SK-N-SH (cell line): Measurements from ENCODE around the gene ZNF90.

ENCODE experiments used
- EP300 ChIP-seq, 2 experiments: IDR thresholded peaks; 2 replicates each; pipeline versions ENCODE4 v1.4.0 to v1.6.1; 2012; ENCODE audit warnings: borderline replicate concordance in 1 of 2, low read depth in 1 of 2, low read length in 1 of 2
- FOXJ3 ChIP-seq: sonication (generic); formaldehyde crosslinking; IDR thresholded peaks from 2 replicates; pipeline ENCODE4 v1.5.1; 2020; ENCODE audit warnings: mild to moderate bottlenecking, missing genetic modification reagents
- FOXM1 ChIP-seq: IDR thresholded peaks from 2 replicates; pipeline ENCODE4 v1.4.0; 2012; ENCODE audit warnings: low read depth, mild to moderate bottlenecking
- MEF2A ChIP-seq: IDR thresholded peaks from 2 replicates; pipeline ENCODE4 v1.4.0; 2012; ENCODE audit warnings: low read depth, borderline replicate concordance
- POLR2AphosphoS5 ChIP-seq: IDR thresholded peaks from 2 replicates; pipeline ENCODE4 v1.6.1; 2012; ENCODE audit warnings: low read depth, low read length
- TCF12 ChIP-seq: IDR thresholded peaks from 2 replicates; pipeline ENCODE4 v1.4.0; 2012
- TF ChIP-seq, protein P1 (sequence below): fragments of 200-600 bp; sonication (generic); IDR thresholded peaks from 2 replicates; pipeline ENCODE4 v1.6.1; 2017; ENCODE audit warnings: antibody characterized with exemption, mild to moderate bottlenecking, moderate library complexity
- TF ChIP-seq, protein P2 (sequence below): IDR thresholded peaks from 2 replicates; pipeline ENCODE4 v1.6.1; 2012; ENCODE audit warnings: mild to moderate bottlenecking, low read depth, low read length, moderate library complexity

DNA sequence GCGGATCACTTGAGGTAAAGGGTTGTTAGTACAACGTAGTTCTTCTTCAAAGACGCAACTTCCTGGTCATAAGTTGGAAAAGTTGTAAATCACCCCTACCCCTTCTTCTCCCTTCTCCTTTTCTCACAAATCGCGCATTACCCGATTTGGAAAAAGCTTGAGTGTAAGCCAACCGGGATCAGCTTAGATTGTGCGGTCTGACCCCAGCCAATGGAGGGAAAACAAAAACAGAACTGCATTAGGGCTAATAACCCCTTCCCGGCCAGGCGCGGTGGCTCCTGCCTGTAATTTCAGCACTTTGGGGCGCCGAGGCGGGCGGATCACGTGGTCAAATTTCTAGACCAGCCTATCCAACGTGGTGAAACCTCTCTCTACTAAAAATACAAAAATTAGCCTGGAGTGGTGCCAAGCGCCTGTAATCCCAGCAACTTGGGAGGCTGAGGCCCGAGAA lies 806 bp downstream of the ZNF90 start:
- TF ChIP-seq, protein P1, sequence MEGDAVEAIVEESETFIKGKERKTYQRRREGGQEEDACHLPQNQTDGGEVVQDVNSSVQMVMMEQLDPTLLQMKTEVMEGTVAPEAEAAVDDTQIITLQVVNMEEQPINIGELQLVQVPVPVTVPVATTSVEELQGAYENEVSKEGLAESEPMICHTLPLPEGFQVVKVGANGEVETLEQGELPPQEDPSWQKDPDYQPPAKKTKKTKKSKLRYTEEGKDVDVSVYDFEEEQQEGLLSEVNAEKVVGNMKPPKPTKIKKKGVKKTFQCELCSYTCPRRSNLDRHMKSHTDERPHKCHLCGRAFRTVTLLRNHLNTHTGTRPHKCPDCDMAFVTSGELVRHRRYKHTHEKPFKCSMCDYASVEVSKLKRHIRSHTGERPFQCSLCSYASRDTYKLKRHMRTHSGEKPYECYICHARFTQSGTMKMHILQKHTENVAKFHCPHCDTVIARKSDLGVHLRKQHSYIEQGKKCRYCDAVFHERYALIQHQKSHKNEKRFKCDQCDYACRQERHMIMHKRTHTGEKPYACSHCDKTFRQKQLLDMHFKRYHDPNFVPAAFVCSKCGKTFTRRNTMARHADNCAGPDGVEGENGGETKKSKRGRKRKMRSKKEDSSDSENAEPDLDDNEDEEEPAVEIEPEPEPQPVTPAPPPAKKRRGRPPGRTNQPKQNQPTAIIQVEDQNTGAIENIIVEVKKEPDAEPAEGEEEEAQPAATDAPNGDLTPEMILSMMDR, result no peak
- no peak for TF ChIP-seq TCF12
- TF ChIP-seq EP300 (IDR thresholded peaks at IDR 0.05; ENCODE audit: borderline replicate concordance in 1 of 2, low read depth in 1 of 2, low read length in 1 of 2), result no peak
- TF ChIP-seq, protein P2, sequence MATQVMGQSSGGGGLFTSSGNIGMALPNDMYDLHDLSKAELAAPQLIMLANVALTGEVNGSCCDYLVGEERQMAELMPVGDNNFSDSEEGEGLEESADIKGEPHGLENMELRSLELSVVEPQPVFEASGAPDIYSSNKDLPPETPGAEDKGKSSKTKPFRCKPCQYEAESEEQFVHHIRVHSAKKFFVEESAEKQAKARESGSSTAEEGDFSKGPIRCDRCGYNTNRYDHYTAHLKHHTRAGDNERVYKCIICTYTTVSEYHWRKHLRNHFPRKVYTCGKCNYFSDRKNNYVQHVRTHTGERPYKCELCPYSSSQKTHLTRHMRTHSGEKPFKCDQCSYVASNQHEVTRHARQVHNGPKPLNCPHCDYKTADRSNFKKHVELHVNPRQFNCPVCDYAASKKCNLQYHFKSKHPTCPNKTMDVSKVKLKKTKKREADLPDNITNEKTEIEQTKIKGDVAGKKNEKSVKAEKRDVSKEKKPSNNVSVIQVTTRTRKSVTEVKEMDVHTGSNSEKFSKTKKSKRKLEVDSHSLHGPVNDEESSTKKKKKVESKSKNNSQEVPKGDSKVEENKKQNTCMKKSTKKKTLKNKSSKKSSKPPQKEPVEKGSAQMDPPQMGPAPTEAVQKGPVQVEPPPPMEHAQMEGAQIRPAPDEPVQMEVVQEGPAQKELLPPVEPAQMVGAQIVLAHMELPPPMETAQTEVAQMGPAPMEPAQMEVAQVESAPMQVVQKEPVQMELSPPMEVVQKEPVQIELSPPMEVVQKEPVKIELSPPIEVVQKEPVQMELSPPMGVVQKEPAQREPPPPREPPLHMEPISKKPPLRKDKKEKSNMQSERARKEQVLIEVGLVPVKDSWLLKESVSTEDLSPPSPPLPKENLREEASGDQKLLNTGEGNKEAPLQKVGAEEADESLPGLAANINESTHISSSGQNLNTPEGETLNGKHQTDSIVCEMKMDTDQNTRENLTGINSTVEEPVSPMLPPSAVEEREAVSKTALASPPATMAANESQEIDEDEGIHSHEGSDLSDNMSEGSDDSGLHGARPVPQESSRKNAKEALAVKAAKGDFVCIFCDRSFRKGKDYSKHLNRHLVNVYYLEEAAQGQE, result no peak
- TF ChIP-seq MEF2A, result no peak
- no peak for TF ChIP-seq POLR2AphosphoS5
- no peak for TF ChIP-seq FOXM1
- no peak for TF ChIP-seq FOXJ3 (CRISPR knock-in tag)
